Stimulated activated CD8-positive, alpha-beta memory T cell treated with anti-CD3 and anti-CD28 coated beads, Interleukin-15, amount 100 ng/mL, for 48 hours (primary cell): ENCODE results near the gene COL23A1.

Source experiments
- DNase-seq, 2 donors: peaks; one replicate each; pipeline ENCODE4 v3.0.0-alpha.2; 2020; ENCODE audit warnings: low read depth in 2 of 2

COL23A1 gene

GRCh38 chr5:178423901-178424809, 166.0 kb downstream of the COL23A1 start:
- DNase-seq: no peak

- no peak for DNase-seq
These were observed 166.8 kb downstream of the COL23A1 start for GRCh38 chr5:178423431-178423830.

- no peak for DNase-seq
These were observed 167.8 kb downstream of the COL23A1 start for GRCh38 chr5:178422400-178422775.

- no peak for DNase-seq
These were observed 168.3 kb downstream of the COL23A1 start for GRCh38 chr5:178421699-178422399.

- no peak for DNase-seq
These were observed 169.1 kb downstream of the COL23A1 start for GRCh38 chr5:178421128-178421527.

GRCh38 chr5:178420354-178420781, 169.8 kb downstream of the COL23A1 start:
- no peak for DNase-seq

GRCh38 chr5:178419651-178420050, 170.5 kb downstream of the COL23A1 start:
- no peak for DNase-seq

- no peak for DNase-seq
These were observed 171.0 kb downstream of the COL23A1 start for GRCh38 chr5:178419196-178419595.

- DNase-seq: no peak
These were observed 171.7 kb downstream of the COL23A1 start for GRCh38 chr5:178418471-178419010.

GRCh38 chr5:178418031-178418430, 172.2 kb downstream of the COL23A1 start:
- DNase-seq: no peak

GRCh38 chr5:178417391-178417811, 172.8 kb downstream of the COL23A1 start:
- no peak for DNase-seq

- no peak for DNase-seq
These were observed 173.3 kb downstream of the COL23A1 start for GRCh38 chr5:178416919-178417318.

GRCh38 chr5:178416206-178416882, 173.8 kb downstream of the COL23A1 start:
- no peak for DNase-seq

GRCh38 chr5:178415353-178415752, 174.8 kb downstream of the COL23A1 start:
- no peak for DNase-seq

- DNase-seq: no peak
These were observed 176.2 kb downstream of the COL23A1 start for GRCh38 chr5:178413988-178414387.

- DNase-seq: no peak
These were observed 179.1 kb downstream of the COL23A1 start for GRCh38 chr5:178411083-178411482.

- DNase-seq: no peak
These were observed 182.5 kb downstream of the COL23A1 start for GRCh38 chr5:178407646-178408045.

- no peak for DNase-seq
These were observed 185.2 kb downstream of the COL23A1 start for GRCh38 chr5:178404987-178405386.

GRCh38 chr5:178403956-178404600, 186.1 kb downstream of the COL23A1 start:
- DNase-seq: no peak

GRCh38 chr5:178403351-178403750, 186.8 kb downstream of the COL23A1 start:
- DNase-seq: no peak

- no peak for DNase-seq
These were observed 190.5 kb downstream of the COL23A1 start for GRCh38 chr5:178399701-178400095.
